ENCODE measurements around the gene NOPCHAP1.
A peak's percentile ranks its signal among the peaks of the same experiment; 100 is the strongest.

Gene NOPCHAP1

DNA sequence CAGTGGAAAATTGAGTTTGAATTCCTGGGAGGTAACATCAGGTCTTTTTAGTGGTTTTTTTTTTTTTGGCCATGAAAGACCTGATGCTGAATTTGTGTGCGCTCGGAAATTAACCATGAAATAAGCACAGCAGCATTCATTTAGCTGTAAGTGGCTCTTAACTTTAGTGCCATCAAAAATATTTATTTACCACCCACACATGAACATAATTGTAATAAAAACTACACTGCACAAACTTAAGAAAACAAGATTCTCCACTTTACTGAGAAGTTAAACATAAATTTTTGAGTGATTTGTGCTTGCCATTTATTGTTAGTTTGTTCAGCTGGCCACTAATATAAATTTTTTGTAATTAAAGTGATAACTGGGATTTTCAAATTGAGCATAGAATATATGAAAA, 30.4 kb upstream of the NOPCHAP1 start:
- no peak overlapping the region for H3K4me3 ChIP-seq (ENCODE audit: low read depth, low read length)
- no peak for DNase-seq (ENCODE audit: low read depth)
- TF ChIP-seq, protein P1, sequence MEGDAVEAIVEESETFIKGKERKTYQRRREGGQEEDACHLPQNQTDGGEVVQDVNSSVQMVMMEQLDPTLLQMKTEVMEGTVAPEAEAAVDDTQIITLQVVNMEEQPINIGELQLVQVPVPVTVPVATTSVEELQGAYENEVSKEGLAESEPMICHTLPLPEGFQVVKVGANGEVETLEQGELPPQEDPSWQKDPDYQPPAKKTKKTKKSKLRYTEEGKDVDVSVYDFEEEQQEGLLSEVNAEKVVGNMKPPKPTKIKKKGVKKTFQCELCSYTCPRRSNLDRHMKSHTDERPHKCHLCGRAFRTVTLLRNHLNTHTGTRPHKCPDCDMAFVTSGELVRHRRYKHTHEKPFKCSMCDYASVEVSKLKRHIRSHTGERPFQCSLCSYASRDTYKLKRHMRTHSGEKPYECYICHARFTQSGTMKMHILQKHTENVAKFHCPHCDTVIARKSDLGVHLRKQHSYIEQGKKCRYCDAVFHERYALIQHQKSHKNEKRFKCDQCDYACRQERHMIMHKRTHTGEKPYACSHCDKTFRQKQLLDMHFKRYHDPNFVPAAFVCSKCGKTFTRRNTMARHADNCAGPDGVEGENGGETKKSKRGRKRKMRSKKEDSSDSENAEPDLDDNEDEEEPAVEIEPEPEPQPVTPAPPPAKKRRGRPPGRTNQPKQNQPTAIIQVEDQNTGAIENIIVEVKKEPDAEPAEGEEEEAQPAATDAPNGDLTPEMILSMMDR (IDR thresholded peaks at IDR 0.05; ENCODE audit: low read depth, low read length) = no peak
- TF ChIP-seq, protein P2, sequence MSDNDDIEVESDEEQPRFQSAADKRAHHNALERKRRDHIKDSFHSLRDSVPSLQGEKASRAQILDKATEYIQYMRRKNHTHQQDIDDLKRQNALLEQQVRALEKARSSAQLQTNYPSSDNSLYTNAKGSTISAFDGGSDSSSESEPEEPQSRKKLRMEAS (IDR thresholded peaks at IDR 0.05; ENCODE audit: low read depth, low read length) = no peak
- no peak for TF ChIP-seq MYC (IDR thresholded peaks at IDR 0.05; ENCODE audit: low read depth, low read length)
- no peak for TF ChIP-seq POLR2A (IDR thresholded peaks at IDR 0.05; ENCODE audit: extremely low read depth, insufficient read length)

DNA sequence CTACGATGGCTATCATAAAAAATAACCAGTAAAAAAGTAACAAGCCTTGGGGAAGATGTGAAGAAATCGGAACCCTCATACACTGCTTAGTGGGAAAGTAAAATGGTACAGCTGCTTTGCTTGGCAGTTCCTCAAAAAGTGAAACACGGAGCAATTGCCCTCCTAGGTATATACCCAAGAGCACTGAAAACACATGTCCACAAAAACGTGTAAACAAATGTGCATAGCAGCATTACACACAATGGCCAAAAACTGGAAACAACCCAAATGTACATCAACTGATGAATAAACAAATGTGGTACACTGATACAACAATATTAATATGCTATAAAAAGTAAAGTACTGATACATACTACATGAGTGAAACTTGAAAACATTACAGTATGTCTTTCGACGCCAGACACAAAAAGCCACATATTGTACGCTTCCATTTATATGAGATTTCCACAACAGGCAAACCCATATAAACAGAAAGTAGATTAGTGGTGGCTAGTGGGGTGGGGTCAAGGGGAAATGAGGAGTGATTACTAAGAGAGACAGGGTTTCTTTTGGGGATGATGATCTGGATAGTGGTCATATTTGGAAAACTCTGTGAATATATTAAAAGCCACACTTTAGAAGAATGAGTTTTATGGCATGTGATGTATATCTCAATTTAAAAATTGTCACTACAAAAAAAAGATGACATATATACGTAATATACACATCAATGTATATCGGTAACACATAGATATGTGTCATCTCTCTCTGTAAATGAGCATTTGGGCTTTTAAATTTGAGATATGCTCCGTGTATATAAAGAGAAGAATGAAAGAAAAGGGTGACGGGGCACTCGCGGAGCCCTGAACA, 29.0 kb upstream of the NOPCHAP1 start:
- no peak for DNase-seq (ENCODE audit: low read depth)
- TF ChIP-seq MYC (IDR thresholded peaks at IDR 0.05; ENCODE audit: low read depth, low read length) (no peak), POLR2A (IDR thresholded peaks at IDR 0.05; ENCODE audit: extremely low read depth, insufficient read length) (no peak)
- TF ChIP-seq, protein P1 (IDR thresholded peaks at IDR 0.05; ENCODE audit: low read depth, low read length) = no peak
- TF ChIP-seq, protein P2 (IDR thresholded peaks at IDR 0.05; ENCODE audit: low read depth, low read length) = no peak
- no peak overlapping the region for H3K4me3 ChIP-seq (ENCODE audit: low read depth, low read length)

DNA sequence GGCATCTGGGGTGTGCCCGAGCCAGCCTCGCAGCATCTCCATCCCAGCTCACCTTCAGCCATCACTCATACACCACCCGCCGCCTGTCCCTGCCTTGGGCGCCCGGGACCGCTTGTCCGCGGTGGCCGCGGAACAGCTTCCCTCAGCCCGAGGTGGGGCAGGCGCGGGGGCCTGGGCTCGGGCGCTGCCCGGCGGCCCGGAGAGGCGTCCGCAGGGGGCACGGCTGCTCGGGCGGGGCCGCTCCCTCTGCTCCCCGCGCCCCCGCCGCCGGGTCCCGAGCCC, 28.5 kb upstream of the NOPCHAP1 start:
- TF ChIP-seq, protein P1 (IDR thresholded peaks at IDR 0.05; ENCODE audit: low read depth, low read length) = no peak
- TF ChIP-seq POLR2A (IDR thresholded peaks at IDR 0.05; ENCODE audit: extremely low read depth, insufficient read length) = no peak
- TF ChIP-seq MYC (IDR thresholded peaks at IDR 0.05; ENCODE audit: low read depth, low read length) = no peak
- TF ChIP-seq, protein P2 (IDR thresholded peaks at IDR 0.05; ENCODE audit: low read depth, low read length) = no peak
- peak; percentile 34 for DNase-seq (ENCODE audit: low read depth)
- H3K4me3 ChIP-seq (ENCODE audit: low read depth, low read length) = peak overlapping the region; percentile 53

DNA sequence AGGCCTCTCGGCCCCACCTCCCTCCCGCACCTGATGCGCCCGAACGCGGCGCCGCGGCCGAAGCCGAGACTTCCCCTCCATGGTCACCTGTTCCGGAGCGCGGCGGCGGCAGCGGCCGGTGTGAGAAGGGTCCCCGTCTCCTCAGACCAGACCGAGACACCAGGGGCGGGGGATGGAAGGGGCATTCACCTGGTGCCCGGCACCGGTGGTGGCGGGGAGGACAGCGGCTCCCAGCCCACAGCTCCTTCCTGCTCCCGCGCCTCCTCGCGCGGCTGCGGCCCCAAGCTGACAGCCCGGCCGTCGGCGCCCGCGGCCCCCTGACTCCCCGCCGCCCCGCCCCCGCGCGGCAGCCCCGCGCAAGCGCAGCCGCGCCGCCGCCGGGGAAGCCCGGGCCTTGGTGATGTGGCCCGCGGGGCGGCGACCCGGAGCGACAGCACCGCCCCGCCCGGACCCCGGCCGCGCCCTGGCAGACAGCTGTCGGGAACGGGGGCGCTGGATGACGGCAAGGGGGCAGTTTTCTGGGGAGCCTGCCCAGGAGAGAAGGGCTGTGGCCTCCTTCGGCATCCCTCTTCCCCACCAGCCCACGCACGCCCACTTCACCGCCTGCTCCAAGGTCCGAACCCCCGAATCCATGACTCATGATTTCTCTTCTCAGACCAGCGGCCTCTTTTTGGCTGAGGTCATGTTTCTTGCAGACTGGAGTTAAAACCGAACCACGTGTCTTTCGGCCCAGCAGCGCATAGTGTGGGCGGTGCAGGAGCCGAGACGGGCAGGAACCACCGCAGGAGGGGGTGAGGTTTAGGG, 27.9 kb upstream of the NOPCHAP1 start, which contains the start of gene SLC41A2:
Gene SLC41A2 (minus strand): TSS at position 290 of the 804 bp plus-strand sequence. CDS start 29,763 bp downstream, outside the sequence.
- TF ChIP-seq, protein P2 (IDR thresholded peaks at IDR 0.05; ENCODE audit: low read depth, low read length) = peak; percentile 85
- TF ChIP-seq, protein P1 (IDR thresholded peaks at IDR 0.05; ENCODE audit: low read depth, low read length) = no peak
- 0 out of 2 replicates have a peak, but pooled peaks have one; percentile 6 for TF ChIP-seq MYC (IDR thresholded peaks at IDR 0.05; ENCODE audit: low read depth, low read length)
- no peak for TF ChIP-seq POLR2A (IDR thresholded peaks at IDR 0.05; ENCODE audit: extremely low read depth, insufficient read length)
- H3K4me3 ChIP-seq (ENCODE audit: low read depth, low read length) = peak within 1 kb of the TSS; percentile 55
- DNase-seq (ENCODE audit: low read depth) = peak; percentile 75

DNA sequence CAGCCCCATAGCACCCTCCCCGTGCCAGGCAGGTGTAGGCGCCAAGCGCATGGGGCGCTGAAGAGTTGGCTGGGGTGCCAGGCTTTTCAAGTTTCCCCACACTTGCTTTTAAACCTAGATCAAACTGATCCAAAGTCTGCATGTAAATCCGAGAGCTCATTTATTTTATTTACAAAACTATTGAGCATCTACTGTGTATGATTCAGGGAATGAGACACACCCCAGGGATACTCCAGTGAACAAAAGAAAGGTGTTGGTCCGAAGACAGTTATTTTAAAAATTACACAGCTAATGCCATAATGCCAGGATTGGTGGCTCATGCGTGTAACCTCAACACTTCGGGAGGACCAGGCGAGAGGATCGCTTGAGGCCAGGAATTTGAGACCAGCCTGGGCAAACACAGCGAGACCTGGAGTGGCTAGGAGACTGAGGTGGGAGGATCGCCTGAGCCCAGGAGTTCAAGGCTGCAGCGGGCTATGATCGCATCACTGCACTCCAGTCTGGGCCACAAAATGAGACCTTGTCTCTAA, 27.2 kb upstream of the NOPCHAP1 start:
- DNase-seq (ENCODE audit: low read depth) = no peak
- peak overlapping the region; percentile 55 for H3K4me3 ChIP-seq (ENCODE audit: low read depth, low read length)
- no peak for TF ChIP-seq POLR2A (IDR thresholded peaks at IDR 0.05; ENCODE audit: extremely low read depth, insufficient read length)
- TF ChIP-seq, protein P2 (IDR thresholded peaks at IDR 0.05; ENCODE audit: low read depth, low read length) = no peak

All from NB4 (cell line).